HepG2 (cell line): Measurements from ENCODE around the gene ABCG4. TPM values are rescaled to one million over a fixed set of nuclear protein-coding genes. Genes with fewer than 3 reads are reported as not detected.

Experiments
- CENPT ChIP-seq: sonication (generic); formaldehyde crosslinking; IDR thresholded peaks from 2 replicates; pipeline ENCODE4 v1.8.0; 2022; ENCODE audit warnings: low read depth, mild to moderate bottlenecking, moderate library complexity, missing genetic modification reagents
- HNRNPK ChIP-seq: fragments of 200-400 bp; formaldehyde crosslinking; IDR thresholded peaks from 2 replicates; pipeline ENCODE4 v1.6.1; 2018; ENCODE audit warnings: low read length, low read depth, moderate library complexity, mild to moderate bottlenecking; ENCODE audit not compliant: poor library complexity, severe bottlenecking
- MATR3 ChIP-seq: sonication (generic); formaldehyde crosslinking; IDR thresholded peaks from 2 replicates; pipeline ENCODE4 v1.4.0; 2020; ENCODE audit warnings: missing genetic modification reagents
- PRPF4 ChIP-seq: fragments of 200-400 bp; formaldehyde crosslinking; IDR thresholded peaks from 2 replicates; pipeline ENCODE4 v1.6.1; 2016; ENCODE audit warnings: low read length, low read depth; ENCODE audit not compliant: poor library complexity, severe bottlenecking
- RXRB ChIP-seq: IDR thresholded peaks from 2 replicates; pipeline ENCODE4 v1.6.1; 2016; ENCODE audit warnings: borderline replicate concordance, missing genetic modification reagents, missing compliant biosample characterization
- SP1 ChIP-seq, 2 experiments: fragments of 450-650 bp in 1 of 2; sonication (generic) in 1 of 2; formaldehyde crosslinking in 1 of 2; IDR thresholded peaks; 2 replicates each; pipeline versions ENCODE4 v1.4.0 to v1.6.1; 2016 to 2020; ENCODE audit warnings: missing genetic modification reagents in 1 of 2
- SRF ChIP-seq: IDR thresholded peaks from 2 replicates; pipeline ENCODE4 v1.6.1; 2011; ENCODE audit warnings: mild to moderate bottlenecking, low read depth, low read length, moderate library complexity
- TARDBP ChIP-seq: sonication (generic); formaldehyde crosslinking; IDR thresholded peaks from 2 replicates; pipeline ENCODE4 v1.8.0; 2022; ENCODE audit warnings: mild to moderate bottlenecking, missing genetic modification reagents
- YEATS2 ChIP-seq: sonication (generic); formaldehyde crosslinking; IDR thresholded peaks from 2 replicates; pipeline ENCODE4 v1.4.0; 2020; ENCODE audit warnings: missing genetic modification reagents, borderline replicate concordance
- ZBTB42 ChIP-seq: sonication (generic); formaldehyde crosslinking; IDR thresholded peaks from 2 replicates; pipeline ENCODE4 v1.5.0; 2020; ENCODE audit warnings: mild to moderate bottlenecking, missing genetic modification reagents
- ZFY ChIP-seq: sonication (generic); formaldehyde crosslinking; IDR thresholded peaks from 2 replicates; pipeline ENCODE4 v1.4.0; 2020; ENCODE audit warnings: missing genetic modification reagents
- ZNF101 ChIP-seq: sonication (generic); formaldehyde crosslinking; IDR thresholded peaks from 2 replicates; pipeline ENCODE4 v1.4.0; 2020; ENCODE audit warnings: mild to moderate bottlenecking, low read depth, missing genetic modification reagents, borderline replicate concordance
- ZNF205 ChIP-seq: IDR thresholded peaks from 2 replicates; pipeline ENCODE4 v1.6.1; 2018; ENCODE audit warnings: missing biosample characterization, missing genetic modification reagents
- ZNF256 ChIP-seq: sonication (generic); formaldehyde crosslinking; conservative IDR thresholded peaks from 2 replicates; pipeline ENCODE4 v1.4.0; 2020; ENCODE audit warnings: missing genetic modification reagents
- ZNF570 ChIP-seq: sonication (generic); formaldehyde crosslinking; IDR thresholded peaks from 2 replicates; pipeline ENCODE4 v1.4.0; 2020; ENCODE audit warnings: mild to moderate bottlenecking, missing genetic modification reagents, borderline replicate concordance
- ZNF644 ChIP-seq: IDR thresholded peaks from 2 replicates; pipeline ENCODE4 v1.6.1; 2016; ENCODE audit warnings: low read depth
- ZNF75D ChIP-seq: sonication (generic); formaldehyde crosslinking; IDR thresholded peaks from 2 replicates; pipeline ENCODE4 v1.8.1; 2023; ENCODE audit warnings: missing genetic modification reagents, mild to moderate bottlenecking, borderline replicate concordance
- polyA plus RNA-seq, 8 experiments: library from polyadenylated mRNA; depleted of rRNA in 3 of 8; stranded (reverse) in 7 of 8; unstranded in 1 of 8; fragments of >200 nt; fragmentation: Illumina TruSeq in 4 of 8; extraction: Trizol in 4 of 8; gene quantifications; 2 replicates each; pipeline versions ENCODE4 v1.2.1 to v1.2.3, GENCODE V29; 2011 to 2016; ENCODE audit warnings: low read depth in 4 of 8, missing spikeins in 1 of 8, mixed read lengths in 1 of 8; ENCODE audit not compliant: insufficient read depth in 1 of 8
- total RNA-seq, 5 experiments: library from RNA; depleted of rRNA; stranded (reverse); fragments of >200 nt; fragmentation: Illumina TruSeq; extraction: Trizol; gene quantifications; 2 replicates each; pipeline ENCODE4 v1.2.3, GENCODE V29; 2016; ENCODE audit warnings: low read depth in 1 of 5
- TF ChIP-seq, protein P1 (sequence below): sonication (generic); formaldehyde crosslinking; conservative IDR thresholded peaks from 2 replicates; pipeline ENCODE4 v1.8.0; 2022; ENCODE audit warnings: low read depth, missing genetic modification reagents
- TF ChIP-seq, protein P2 (sequence below): sonication (generic); formaldehyde crosslinking; IDR thresholded peaks from 2 replicates; pipeline ENCODE4 v1.9.0; 2021; ENCODE audit warnings: missing genetic modification reagents, borderline replicate concordance
- TF ChIP-seq, protein P3 (sequence below): sonication (generic); formaldehyde crosslinking; IDR thresholded peaks from 2 replicates; pipeline ENCODE4 v1.8.0; 2022; ENCODE audit warnings: mild to moderate bottlenecking, missing genetic modification reagents, borderline replicate concordance
- TF ChIP-seq, protein P4 (sequence below): sonication (generic); formaldehyde crosslinking; conservative IDR thresholded peaks from 2 replicates; pipeline ENCODE4 v1.4.0; 2020; ENCODE audit warnings: missing genetic modification reagents

The ABCG4 gene
- total and polyA plus RNA-seq, 2 of the 13 experiments (the other 11 are each of a cell fraction or from before 2014, with no cell fraction given), result not detected

DNA sequence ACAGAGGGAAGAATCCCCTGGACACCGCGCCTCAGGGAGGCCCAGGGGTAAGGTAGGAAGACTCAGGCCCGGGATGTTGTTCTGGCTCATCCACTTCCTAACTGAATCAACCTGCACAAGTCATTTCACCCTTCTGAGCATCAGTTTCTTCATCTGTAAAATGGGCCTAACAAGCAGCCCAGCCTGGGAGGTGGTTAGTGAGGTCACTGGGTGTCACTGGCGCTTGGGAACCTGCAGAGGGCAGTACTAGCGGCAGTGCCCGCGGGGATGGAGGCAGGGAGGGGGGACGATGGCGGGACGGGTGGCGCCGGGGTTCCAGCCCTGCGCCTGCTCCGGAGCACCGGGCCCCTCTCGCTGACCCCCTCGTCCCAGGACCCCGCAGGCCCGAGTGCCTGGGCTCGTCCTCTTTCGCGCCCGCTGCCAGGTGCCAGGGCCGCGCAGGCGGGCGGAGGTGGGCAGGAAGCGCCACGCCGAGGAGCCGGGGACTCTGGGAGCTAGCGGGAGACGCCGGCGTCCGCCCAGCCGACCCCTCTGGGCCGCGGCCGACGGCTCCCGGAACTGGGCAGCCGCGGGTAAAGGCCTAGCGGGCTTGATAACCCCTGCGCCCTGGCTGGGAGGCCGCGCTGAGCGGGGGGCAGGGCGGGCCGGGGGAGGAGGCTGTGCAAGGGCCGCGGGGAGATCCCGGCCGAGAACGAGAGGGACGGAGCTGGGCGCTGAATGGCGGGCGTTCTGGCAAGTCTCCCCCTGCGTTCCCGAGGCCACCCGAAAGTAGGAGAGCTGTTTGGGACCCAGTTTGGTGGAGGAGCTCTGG lies 19.8 kb downstream of the ABCG4 start, which contains the start of gene NLRX1 (continued):
- TF ChIP-seq, protein P1, sequence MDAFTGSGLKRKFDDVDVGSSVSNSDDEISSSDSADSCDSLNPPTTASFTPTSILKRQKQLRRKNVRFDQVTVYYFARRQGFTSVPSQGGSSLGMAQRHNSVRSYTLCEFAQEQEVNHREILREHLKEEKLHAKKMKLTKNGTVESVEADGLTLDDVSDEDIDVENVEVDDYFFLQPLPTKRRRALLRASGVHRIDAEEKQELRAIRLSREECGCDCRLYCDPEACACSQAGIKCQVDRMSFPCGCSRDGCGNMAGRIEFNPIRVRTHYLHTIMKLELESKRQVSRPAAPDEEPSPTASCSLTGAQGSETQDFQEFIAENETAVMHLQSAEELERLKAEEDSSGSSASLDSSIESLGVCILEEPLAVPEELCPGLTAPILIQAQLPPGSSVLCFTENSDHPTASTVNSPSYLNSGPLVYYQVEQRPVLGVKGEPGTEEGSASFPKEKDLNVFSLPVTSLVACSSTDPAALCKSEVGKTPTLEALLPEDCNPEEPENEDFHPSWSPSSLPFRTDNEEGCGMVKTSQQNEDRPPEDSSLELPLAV (CRISPR knock-in tag), result no peak
- 0 out of 2 replicates have a peak, but pooled peaks have one; percentile 21 for TF ChIP-seq TARDBP (CRISPR knock-in tag)
- TF ChIP-seq ZNF644 (CRISPR knock-in tag), result no peak
- TF ChIP-seq RXRB (CRISPR knock-in tag), result no peak
- TF ChIP-seq ZNF101 (CRISPR knock-in tag), result no peak
- TF ChIP-seq ZNF256 (CRISPR knock-in tag), result no peak
- peak; percentile 84 for TF ChIP-seq HNRNPK
- 0 out of 2 replicates have a peak, but pooled peaks have one; percentile 78 for TF ChIP-seq ZBTB42
- TF ChIP-seq SRF, result no peak
- no peak for TF ChIP-seq YEATS2 (CRISPR knock-in tag)
- TF ChIP-seq, protein P2, sequence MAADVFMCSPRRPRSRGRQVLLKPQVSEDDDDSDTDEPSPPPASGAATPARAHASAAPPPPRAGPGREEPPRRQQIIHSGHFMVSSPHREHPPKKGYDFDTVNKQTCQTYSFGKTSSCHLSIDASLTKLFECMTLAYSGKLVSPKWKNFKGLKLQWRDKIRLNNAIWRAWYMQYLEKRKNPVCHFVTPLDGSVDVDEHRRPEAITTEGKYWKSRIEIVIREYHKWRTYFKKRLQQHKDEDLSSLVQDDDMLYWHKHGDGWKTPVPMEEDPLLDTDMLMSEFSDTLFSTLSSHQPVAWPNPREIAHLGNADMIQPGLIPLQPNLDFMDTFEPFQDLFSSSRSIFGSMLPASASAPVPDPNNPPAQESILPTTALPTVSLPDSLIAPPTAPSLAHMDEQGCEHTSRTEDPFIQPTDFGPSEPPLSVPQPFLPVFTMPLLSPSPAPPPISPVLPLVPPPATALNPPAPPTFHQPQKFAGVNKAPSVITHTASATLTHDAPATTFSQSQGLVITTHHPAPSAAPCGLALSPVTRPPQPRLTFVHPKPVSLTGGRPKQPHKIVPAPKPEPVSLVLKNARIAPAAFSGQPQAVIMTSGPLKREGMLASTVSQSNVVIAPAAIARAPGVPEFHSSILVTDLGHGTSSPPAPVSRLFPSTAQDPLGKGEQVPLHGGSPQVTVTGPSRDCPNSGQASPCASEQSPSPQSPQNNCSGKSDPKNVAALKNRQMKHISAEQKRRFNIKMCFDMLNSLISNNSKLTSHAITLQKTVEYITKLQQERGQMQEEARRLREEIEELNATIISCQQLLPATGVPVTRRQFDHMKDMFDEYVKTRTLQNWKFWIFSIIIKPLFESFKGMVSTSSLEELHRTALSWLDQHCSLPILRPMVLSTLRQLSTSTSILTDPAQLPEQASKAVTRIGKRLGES, result 0 out of 2 replicates have a peak, but pooled peaks have one; percentile 17
- TF ChIP-seq, protein P3, sequence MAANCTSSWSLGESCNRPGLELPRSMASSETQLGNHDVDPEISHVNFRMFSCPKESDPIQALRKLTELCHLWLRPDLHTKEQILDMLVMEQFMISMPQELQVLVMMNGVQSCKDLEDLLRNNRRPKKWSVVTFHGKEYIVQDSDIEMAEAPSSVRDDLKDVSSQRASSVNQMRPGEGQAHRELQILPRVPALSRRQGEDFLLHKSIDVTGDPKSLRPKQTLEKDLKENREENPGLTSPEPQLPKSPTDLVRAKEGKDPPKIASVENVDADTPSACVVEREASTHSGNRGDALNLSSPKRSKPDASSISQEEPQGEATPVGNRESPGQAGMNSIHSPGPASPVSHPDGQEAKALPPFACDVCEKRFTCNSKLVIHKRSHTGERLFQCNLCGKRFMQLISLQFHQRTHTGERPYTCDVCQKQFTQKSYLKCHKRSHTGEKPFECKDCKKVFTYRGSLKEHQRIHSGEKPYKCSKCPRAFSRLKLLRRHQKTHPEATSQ, result no peak
- TF ChIP-seq, protein P4, sequence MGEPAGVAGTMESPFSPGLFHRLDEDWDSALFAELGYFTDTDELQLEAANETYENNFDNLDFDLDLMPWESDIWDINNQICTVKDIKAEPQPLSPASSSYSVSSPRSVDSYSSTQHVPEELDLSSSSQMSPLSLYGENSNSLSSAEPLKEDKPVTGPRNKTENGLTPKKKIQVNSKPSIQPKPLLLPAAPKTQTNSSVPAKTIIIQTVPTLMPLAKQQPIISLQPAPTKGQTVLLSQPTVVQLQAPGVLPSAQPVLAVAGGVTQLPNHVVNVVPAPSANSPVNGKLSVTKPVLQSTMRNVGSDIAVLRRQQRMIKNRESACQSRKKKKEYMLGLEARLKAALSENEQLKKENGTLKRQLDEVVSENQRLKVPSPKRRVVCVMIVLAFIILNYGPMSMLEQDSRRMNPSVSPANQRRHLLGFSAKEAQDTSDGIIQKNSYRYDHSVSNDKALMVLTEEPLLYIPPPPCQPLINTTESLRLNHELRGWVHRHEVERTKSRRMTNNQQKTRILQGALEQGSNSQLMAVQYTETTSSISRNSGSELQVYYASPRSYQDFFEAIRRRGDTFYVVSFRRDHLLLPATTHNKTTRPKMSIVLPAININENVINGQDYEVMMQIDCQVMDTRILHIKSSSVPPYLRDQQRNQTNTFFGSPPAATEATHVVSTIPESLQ (CRISPR knock-in tag), result peak; percentile 62; the same call in 1 of the 2 replicates
- TF ChIP-seq ZFY (CRISPR knock-in tag), result peak; percentile 96
- peak; percentile 56; the same call in 1 of the 2 replicates for TF ChIP-seq ZNF75D (CRISPR knock-in tag)
- TF ChIP-seq CENPT, result no peak
- TF ChIP-seq ZNF205, result 0 out of 2 replicates have a peak, but pooled peaks have one; percentile 42
- TF ChIP-seq PRPF4, result no peak
- TF ChIP-seq ZNF570 (CRISPR knock-in tag), result no peak
- no peak for TF ChIP-seq SP1 (IDR thresholded peaks at IDR 0.05)
- 0 out of 2 replicates have a peak, but pooled peaks have one; percentile 21 for TF ChIP-seq SP1 (CRISPR knock-in tag; IDR thresholded peaks at IDR 0.05)
- TF ChIP-seq MATR3 (CRISPR knock-in tag), result no peak
